Progenitor cell of endocrine pancreas (in vitro differentiated cells): ENCODE data around the gene NEU4. TPM values are rescaled to one million over a fixed set of nuclear protein-coding genes. Genes with fewer than 3 reads are reported as not detected.

Experiments used
- DNase-seq: peaks from one replicate; pipeline ENCODE4 v3.0.0; 2021; ENCODE audit warnings: low spot score; ENCODE audit not compliant: unreplicated experiment
- H3K27ac Mint-ChIP-seq: 2 replicates; pipeline ENCODE4 v1.8.0; 2021; ENCODE audit warnings: mild to moderate bottlenecking, moderate library complexity, mixed read lengths
- H3K27me3 Mint-ChIP-seq: 2 replicates; pipeline ENCODE4 v1.8.0; 2021; ENCODE audit warnings: mixed read lengths
- H3K36me3 Mint-ChIP-seq: 2 replicates; pipeline ENCODE4 v1.8.0; 2022; ENCODE audit warnings: mixed read lengths; ENCODE audit not compliant: insufficient read depth
- H3K4me1 Mint-ChIP-seq: 2 replicates; pipeline ENCODE4 v1.8.0; 2021; ENCODE audit warnings: low read depth, mixed read lengths
- H3K4me3 Mint-ChIP-seq: 2 replicates; pipeline ENCODE4 v1.8.0; 2021; ENCODE audit warnings: low read depth, mild to moderate bottlenecking, moderate library complexity, mixed read lengths
- H3K9me3 Mint-ChIP-seq: 2 replicates; pipeline ENCODE4 v1.8.0; 2021; ENCODE audit warnings: low read depth, mixed read lengths
- total RNA-seq: library from RNA; stranded (reverse); gene quantifications from 2 replicates; pipeline ENCODE4 v1.2.1, GENCODE V29; 2021
- TF ChIP-seq, protein P1 (sequence below): fragments of 200-600 bp; sonication (generic); IDR thresholded peaks from one replicate; pipeline ENCODE4 v1.5.0; 2021; ENCODE audit warnings: antibody characterized with exemption, mild to moderate bottlenecking; ENCODE audit not compliant: unreplicated experiment

NEU4 gene
- total RNA-seq, 1 donor from 2014 or later: 1.3 TPM

DNA sequence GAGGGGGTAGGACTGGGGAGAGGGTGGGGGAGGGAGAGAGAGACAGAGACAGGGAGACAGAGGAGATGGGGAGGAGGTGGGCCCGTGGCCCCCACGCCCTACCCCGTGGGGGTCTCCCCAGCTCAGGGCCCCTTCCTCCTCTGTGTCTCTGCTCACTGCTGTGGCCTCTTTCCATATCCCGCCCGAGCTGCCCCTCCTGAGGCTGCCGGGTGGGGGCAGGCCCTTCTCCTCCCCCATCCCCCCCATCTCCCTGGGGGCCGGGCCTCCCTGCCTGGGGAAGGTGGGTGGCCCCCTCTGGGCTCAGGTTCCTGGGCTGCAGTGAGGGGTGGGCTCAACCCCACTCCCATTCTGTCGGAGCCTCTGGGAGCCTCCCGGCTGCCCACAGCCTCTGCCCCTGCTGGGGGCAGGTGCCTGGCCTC lies 50.0 kb downstream of the NEU4 start:
- no peak for DNase-seq
- no peak overlapping the region for H3K27ac Mint-ChIP-seq
- no peaks in the 10 kb centered on the region for H3K4me1 Mint-ChIP-seq
- no peaks in the 10 kb centered on the region for H3K9me3 Mint-ChIP-seq
- H3K36me3 Mint-ChIP-seq: no peaks in the 10 kb centered on the region
- TF ChIP-seq, protein P1, sequence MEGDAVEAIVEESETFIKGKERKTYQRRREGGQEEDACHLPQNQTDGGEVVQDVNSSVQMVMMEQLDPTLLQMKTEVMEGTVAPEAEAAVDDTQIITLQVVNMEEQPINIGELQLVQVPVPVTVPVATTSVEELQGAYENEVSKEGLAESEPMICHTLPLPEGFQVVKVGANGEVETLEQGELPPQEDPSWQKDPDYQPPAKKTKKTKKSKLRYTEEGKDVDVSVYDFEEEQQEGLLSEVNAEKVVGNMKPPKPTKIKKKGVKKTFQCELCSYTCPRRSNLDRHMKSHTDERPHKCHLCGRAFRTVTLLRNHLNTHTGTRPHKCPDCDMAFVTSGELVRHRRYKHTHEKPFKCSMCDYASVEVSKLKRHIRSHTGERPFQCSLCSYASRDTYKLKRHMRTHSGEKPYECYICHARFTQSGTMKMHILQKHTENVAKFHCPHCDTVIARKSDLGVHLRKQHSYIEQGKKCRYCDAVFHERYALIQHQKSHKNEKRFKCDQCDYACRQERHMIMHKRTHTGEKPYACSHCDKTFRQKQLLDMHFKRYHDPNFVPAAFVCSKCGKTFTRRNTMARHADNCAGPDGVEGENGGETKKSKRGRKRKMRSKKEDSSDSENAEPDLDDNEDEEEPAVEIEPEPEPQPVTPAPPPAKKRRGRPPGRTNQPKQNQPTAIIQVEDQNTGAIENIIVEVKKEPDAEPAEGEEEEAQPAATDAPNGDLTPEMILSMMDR: no peak
- peaks cover 9% of the 10 kb centered on the region for H3K27me3 Mint-ChIP-seq
- H3K4me3 Mint-ChIP-seq: no peak overlapping the region

DNA sequence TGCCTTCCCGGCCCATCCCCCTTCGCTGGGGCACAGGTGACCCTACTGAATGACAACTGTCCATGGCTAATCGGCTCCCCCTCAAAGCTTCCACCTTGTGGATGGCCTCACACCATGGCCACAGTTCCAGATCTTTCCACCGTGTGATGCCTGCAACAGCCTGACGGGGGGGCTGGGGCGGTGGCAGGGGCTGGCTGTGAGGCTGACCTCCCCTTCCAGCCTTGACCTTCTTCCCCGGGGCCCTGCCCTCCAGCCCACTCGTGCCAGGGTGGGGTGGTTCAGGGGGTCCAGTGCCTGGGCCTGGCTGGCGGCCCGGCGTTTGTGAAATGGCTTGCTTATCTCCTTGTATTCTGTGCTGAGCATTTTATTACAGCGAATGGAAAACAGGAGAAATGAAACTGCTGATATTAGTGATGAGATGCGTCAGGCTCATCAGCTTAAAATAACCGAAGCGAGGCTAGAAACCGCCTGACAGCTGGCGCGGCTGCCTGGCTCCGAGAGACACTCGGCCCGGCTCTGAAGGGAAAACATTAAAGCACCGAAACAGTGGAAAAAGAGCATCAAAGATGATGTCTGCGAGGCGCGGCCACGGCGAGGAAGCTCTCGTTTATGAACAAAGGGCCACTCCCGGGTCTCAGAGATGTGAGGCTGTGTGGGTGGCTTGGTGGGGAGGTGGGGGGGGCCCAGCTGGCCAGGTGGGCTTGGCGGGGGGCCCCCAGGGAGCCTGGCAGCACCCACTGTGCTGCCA lies 50.6 kb downstream of the NEU4 start:
- no peak overlapping the region for H3K27ac Mint-ChIP-seq
- TF ChIP-seq, protein P1: peak; percentile 21
- H3K9me3 Mint-ChIP-seq: peaks cover 3% of the 10 kb centered on the region
- no peak overlapping the region for H3K4me3 Mint-ChIP-seq
- H3K27me3 Mint-ChIP-seq: peaks cover 14% of the 10 kb centered on the region
- H3K4me1 Mint-ChIP-seq: no peaks in the 10 kb centered on the region
- no peaks in the 10 kb centered on the region for H3K36me3 Mint-ChIP-seq
- DNase-seq: no peak

DNA sequence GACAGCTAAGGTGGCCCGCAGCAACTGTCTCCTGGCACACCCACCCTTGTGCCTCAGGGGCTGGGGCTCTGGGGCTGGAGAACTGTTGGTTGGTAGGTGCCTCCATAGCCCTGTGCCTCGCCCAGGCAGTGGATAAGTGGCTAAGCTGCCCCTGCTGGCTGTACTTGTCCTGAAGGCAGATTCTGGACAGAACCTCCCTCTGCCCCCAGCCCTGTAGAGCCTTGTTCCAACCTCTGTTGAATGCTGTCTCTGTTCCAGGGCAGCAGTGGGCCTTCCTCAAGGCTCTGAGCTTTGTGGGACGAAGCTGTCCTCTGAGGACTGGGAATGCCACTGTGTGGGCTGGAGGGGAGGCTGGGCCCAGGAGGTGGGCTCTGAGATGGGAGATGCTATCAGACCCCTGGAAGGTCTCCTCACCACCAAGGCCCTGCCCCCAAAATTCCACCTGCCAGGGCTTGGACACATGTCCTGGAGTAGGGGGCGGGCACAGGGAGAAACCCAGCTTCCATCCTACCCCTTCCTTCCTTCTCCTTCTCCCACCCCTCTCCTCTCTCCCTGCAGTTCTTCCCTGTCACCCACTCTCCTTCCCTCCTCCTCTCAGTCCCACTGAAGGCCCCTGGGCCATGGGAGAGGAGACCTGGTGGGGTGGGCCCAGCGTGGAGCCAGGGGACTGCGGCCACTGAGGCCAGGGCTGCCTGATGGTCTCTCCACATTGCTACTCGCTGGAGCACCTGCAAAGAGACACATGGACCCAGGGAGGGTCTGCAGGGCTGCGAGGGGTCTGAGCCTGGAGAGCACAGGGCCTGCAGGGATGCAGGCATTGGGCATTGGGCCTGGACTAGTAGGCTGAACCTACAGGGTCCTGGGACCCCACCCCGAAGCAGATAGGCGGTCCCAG lies 51.4 kb downstream of the NEU4 start:
- DNase-seq: no peak
- Mint-ChIP-seq H3K4me1 (no peaks in the 10 kb centered on the region), H3K36me3 (no peaks in the 10 kb centered on the region), H3K27ac (no peak overlapping the region), H3K27me3 (peaks cover 22% of the 10 kb centered on the region), H3K4me3 (no peak overlapping the region), H3K9me3 (peaks cover 3% of the 10 kb centered on the region)
- TF ChIP-seq, protein P1: no peak

DNA sequence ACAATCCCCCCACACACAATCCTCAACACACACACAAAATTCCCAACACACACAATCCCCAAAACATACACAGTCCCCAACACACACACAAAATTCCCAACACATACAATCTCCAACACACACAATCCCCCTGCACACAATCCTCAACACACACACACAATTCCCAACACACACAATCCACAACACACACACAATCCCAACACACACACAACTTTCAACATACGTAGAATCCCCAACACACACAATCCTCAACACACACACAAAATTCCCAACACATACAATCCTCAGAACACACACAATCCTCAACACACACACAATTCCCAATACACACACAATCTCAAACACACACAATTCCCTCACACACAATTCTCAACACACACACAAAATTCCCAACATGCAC lies 52.3 kb downstream of the NEU4 start:
- H3K36me3 Mint-ChIP-seq: no peaks in the 10 kb centered on the region
- peaks cover 3% of the 10 kb centered on the region for H3K9me3 Mint-ChIP-seq
- H3K27me3 Mint-ChIP-seq: peaks cover 28% of the 10 kb centered on the region
- DNase-seq: no peak
- H3K4me1 Mint-ChIP-seq: no peaks in the 10 kb centered on the region
- H3K27ac Mint-ChIP-seq: no peak overlapping the region
- H3K4me3 Mint-ChIP-seq: no peak overlapping the region
- TF ChIP-seq, protein P1: no peak

DNA sequence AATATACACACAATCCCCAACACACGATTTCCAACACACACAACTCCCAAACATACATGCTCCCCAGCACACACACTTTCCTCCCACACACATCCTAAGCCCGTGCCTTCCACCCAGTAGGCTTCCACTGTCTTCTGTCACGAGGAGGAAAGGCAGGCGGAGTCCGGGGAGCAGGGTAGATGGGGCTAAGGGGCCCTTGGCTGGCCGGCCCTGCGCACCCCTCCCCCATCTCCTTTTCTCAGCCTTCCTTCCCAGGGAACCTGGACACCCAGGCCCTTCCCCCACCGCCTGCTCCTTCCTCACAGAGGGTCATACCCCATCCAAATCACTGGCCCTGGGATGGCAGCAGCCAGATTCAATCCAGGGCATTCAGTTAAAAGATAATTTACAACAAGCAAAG lies 53.1 kb downstream of the NEU4 start:
- DNase-seq: no peak
- Mint-ChIP-seq H3K9me3 (peaks cover 3% of the 10 kb centered on the region), H3K27me3 (peaks cover 28% of the 10 kb centered on the region), H3K27ac (no peak overlapping the region), H3K4me3 (no peak overlapping the region), H3K36me3 (no peaks in the 10 kb centered on the region), H3K4me1 (no peaks in the 10 kb centered on the region)
- TF ChIP-seq, protein P1: no peak
